Upper lobe of left lung (tissue), 4 donors: ENCODE data around the gene ANKRD44.

Source experiments
- EP300 ChIP-seq, 4 donors: sonication (generic); formaldehyde crosslinking; IDR thresholded peaks; one replicate each; pipeline ENCODE4 v1.5.1; 2017; ENCODE audit warnings: antibody characterized with exemption in 4 of 4, control low read depth in 2 of 4
- POLR2AphosphoS5 ChIP-seq, 2 donors: sonication (generic); formaldehyde crosslinking; IDR thresholded peaks; one replicate each; pipeline ENCODE4 v1.5.1; 2017; ENCODE audit warnings: antibody characterized with exemption in 2 of 2
- TF ChIP-seq, protein P1 (sequence below), 6 experiments: fragments of 450-650 bp in 4 of 6; fragments of 200-600 bp in 2 of 6; sonication (generic) in 2 of 6; IDR thresholded peaks; one replicate each; pipeline ENCODE4 v1.5.1; 2016 to 2019; ENCODE audit warnings: antibody characterized with exemption in 6 of 6

DNA sequence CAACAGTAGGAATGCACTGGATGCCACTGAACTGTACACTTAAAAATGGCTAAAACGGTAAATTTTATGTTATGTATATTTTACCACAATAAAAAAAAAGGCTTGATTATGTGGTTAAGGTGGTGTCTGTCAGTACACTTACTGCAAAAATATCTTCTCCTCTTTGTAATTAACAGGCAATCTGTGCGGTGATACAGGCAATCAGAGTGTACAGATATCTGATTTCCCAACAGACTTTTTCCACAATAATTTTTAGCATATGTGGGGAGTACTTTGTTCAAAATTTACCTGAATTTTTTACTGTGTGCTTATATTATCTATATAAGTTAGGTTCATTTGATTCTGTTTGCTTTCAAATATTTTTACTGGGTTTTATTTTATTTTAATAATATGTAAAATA, 209.1 kb downstream of the ANKRD44 start:
- TF ChIP-seq EP300 (IDR thresholded peaks at IDR 0.05): no peak
- TF ChIP-seq, protein P1, sequence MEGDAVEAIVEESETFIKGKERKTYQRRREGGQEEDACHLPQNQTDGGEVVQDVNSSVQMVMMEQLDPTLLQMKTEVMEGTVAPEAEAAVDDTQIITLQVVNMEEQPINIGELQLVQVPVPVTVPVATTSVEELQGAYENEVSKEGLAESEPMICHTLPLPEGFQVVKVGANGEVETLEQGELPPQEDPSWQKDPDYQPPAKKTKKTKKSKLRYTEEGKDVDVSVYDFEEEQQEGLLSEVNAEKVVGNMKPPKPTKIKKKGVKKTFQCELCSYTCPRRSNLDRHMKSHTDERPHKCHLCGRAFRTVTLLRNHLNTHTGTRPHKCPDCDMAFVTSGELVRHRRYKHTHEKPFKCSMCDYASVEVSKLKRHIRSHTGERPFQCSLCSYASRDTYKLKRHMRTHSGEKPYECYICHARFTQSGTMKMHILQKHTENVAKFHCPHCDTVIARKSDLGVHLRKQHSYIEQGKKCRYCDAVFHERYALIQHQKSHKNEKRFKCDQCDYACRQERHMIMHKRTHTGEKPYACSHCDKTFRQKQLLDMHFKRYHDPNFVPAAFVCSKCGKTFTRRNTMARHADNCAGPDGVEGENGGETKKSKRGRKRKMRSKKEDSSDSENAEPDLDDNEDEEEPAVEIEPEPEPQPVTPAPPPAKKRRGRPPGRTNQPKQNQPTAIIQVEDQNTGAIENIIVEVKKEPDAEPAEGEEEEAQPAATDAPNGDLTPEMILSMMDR (IDR thresholded peaks at IDR 0.05): no peak
- TF ChIP-seq POLR2AphosphoS5 (IDR thresholded peaks at IDR 0.05): no peak
